Heart left ventricle (tissue), 13 donors: ENCODE measurements around the gene CNTN5.

Source experiments
- POLR2A ChIP-seq, 2 donors: fragments of 450-650 bp; IDR thresholded peaks; one replicate each; pipeline ENCODE4 v1.6.1; 2017; ENCODE audit warnings: antibody characterized with exemption in 2 of 2, mild to moderate bottlenecking in 2 of 2, moderate library complexity in 2 of 2
- TF ChIP-seq, protein P1 (sequence below), 12 donors: fragments of 200-600 bp; sonication (generic) in 4 of 12; IDR thresholded peaks; one replicate each; pipeline versions ENCODE4 v1.5.0 to v1.8.0; 2018 to 2022; ENCODE audit warnings: antibody characterized with exemption in 12 of 12, mild to moderate bottlenecking in 5 of 12
- donor health status: ischemic (EF 13 %, LVEDD 7.1; RV severe dilation, severe dysfunction).
- donor health status: DM: no; HTN: yes; CAD: no.
- donor health status: DM: no; HTN: no; CAD: no.
- donor health status: ischemic (EF 25% LVEDD 6.9; RV normal size, moderate dysfunction).
- donor health status: ischemic (EF 25% LVEDD 5.7; RV mildly dilated, moderate dysfunction).
- donor health status: ischemic (EF 35%, LVEDD 5.7; RV mildly dilated, moderate dysfunction).
- donor health status: nonischemic (EF 11% LVEDD 7.7; RV severe dilation, severe dysfunction).
- donor health status: DM: yes; HTN: yes; CAD: no.
- donor health status: PGD.
- donor health status: ischemic (EF 29% LVEDD 5.4; RV normal size, mild dysfunction).
- donor health status: nonischemic (EF 23%, LVEDD 6.1; RV moderate dilation, normal function).

DNA sequence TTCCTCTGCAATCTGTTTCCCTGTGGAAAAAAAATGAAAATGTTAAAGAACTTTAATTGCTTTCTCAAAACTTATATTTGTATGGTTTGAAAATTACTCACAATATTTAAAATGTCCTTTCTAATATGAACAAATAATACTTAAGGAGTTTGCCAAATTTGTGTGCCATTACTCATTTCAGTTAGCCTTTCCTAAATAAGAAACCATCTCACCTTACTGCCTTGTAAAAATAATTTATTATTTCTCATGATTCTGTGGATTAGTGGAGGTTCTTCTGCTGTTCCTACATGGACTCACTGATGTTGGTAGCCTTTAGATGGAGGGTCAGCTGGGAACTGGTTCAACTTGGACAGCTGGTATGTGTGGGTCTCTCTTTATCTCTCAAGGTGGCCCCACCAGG, 428.6 kb downstream of the CNTN5 start:
- TF ChIP-seq, protein P1, sequence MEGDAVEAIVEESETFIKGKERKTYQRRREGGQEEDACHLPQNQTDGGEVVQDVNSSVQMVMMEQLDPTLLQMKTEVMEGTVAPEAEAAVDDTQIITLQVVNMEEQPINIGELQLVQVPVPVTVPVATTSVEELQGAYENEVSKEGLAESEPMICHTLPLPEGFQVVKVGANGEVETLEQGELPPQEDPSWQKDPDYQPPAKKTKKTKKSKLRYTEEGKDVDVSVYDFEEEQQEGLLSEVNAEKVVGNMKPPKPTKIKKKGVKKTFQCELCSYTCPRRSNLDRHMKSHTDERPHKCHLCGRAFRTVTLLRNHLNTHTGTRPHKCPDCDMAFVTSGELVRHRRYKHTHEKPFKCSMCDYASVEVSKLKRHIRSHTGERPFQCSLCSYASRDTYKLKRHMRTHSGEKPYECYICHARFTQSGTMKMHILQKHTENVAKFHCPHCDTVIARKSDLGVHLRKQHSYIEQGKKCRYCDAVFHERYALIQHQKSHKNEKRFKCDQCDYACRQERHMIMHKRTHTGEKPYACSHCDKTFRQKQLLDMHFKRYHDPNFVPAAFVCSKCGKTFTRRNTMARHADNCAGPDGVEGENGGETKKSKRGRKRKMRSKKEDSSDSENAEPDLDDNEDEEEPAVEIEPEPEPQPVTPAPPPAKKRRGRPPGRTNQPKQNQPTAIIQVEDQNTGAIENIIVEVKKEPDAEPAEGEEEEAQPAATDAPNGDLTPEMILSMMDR (IDR thresholded peaks at IDR 0.05): no peak
- no peak for TF ChIP-seq POLR2A (IDR thresholded peaks at IDR 0.05)
